IMR-90 (cell line): ENCODE measurements around the gene SULT1A3. TPM values are rescaled to one million over a fixed set of nuclear protein-coding genes. Genes with fewer than 3 reads are reported as not detected.

Source experiments
- ATAC-seq: fragments of 200-7000 bp; cut with Tn5 transposase; 2 replicates; pipeline ENCODE4 v1.9.1; 2020; ENCODE audit warnings: low read depth, mild to moderate bottlenecking, moderate library complexity
- BruUV-seq: library from RNA; stranded (reverse); fragments of 400-500 nt; replicated peaks from 2 replicates; lab custom pipeline; 2021; lab: Mats Ljungman, UMichigan
- CTCF ChIA-PET: fragments of 300-600 bp; formaldehyde crosslinking; extraction: SDS; loops from one replicate; lab custom pipeline; 2021; ENCODE audit warnings: antibody characterized with exemption; lab: Yijun Ruan, JAX
- POLR2A ChIA-PET: fragments of 300-600 bp; sonication (Branson Sonifier 250); formaldehyde crosslinking; loops from one replicate; lab custom pipeline; 2022; ENCODE audit warnings: antibody characterized with exemption; ENCODE audit not compliant: unreplicated experiment; lab: Charles Lee
- DNase-seq: peaks from one replicate; pipeline ENCODE4 v3.0.0; 2013
- H2AFZ ChIP-seq: replicated peaks from 2 replicates; pipeline ENCODE3; 2013; ENCODE audit warnings: low read length, mild to moderate bottlenecking; ENCODE audit not compliant: poor library complexity
- H2AK5ac ChIP-seq: 2 replicates; pipeline ENCODE4 v1.6.1; 2013; ENCODE audit warnings: low read depth, low read length, inconsistent platforms
- H2AK9ac ChIP-seq: replicated peaks from 2 replicates; pipeline ENCODE3; 2013; ENCODE audit warnings: mild to moderate bottlenecking, low read depth, low read length, moderate library complexity; ENCODE audit not compliant: poor library complexity
- H2BK120ac ChIP-seq: 2 replicates; pipeline ENCODE4 v1.6.1; 2013; ENCODE audit warnings: low read depth, low read length, inconsistent platforms
- H2BK15ac ChIP-seq: 3 replicates; pipeline ENCODE4 v1.6.1; 2013; ENCODE audit warnings: low read depth, low read length, inconsistent platforms
- H2BK20ac ChIP-seq: 2 replicates; pipeline ENCODE4 v1.6.1; 2013; ENCODE audit warnings: low read depth, mild to moderate bottlenecking, inconsistent platforms, low read length, moderate library complexity
- H2BK5ac ChIP-seq: 2 replicates; pipeline ENCODE4 v1.6.1; 2013; ENCODE audit warnings: mild to moderate bottlenecking, low read depth, low read length, inconsistent platforms; ENCODE audit not compliant: poor library complexity, severe bottlenecking
- H3K14ac ChIP-seq: replicated peaks from 2 replicates; pipeline ENCODE4 v1.6.1; 2013; ENCODE audit warnings: low read depth, low read length, inconsistent platforms
- H3K18ac ChIP-seq: 2 replicates; pipeline ENCODE4 v1.6.1; 2013; ENCODE audit warnings: low read depth, low read length, control low read depth
- H3K23ac ChIP-seq: 2 replicates; pipeline ENCODE4 v1.6.1; 2013; ENCODE audit warnings: low read depth, low read length, inconsistent platforms
- H3K27ac ChIP-seq: 2 replicates; pipeline ENCODE4 v1.5.1; 2013; ENCODE audit warnings: mild to moderate bottlenecking, control low read depth, low read length; ENCODE audit not compliant: insufficient read depth
- H3K27me3 ChIP-seq: 2 replicates; pipeline ENCODE4 v1.6.1; 2013; ENCODE audit warnings: low read length; ENCODE audit not compliant: control insufficient read depth, insufficient read depth
- H3K36me3 ChIP-seq: 2 replicates; pipeline ENCODE4 v1.6.1; 2013; ENCODE audit warnings: low read length, mixed read lengths; ENCODE audit not compliant: control insufficient read depth, insufficient read depth
- H3K4ac ChIP-seq: 2 replicates; pipeline ENCODE4 v1.6.1; 2013; ENCODE audit warnings: low read depth, low read length, inconsistent platforms
- H3K4me1 ChIP-seq: 2 replicates; pipeline ENCODE4 v1.6.1; 2013; ENCODE audit warnings: low read length, mixed read lengths; ENCODE audit not compliant: control insufficient read depth, insufficient read depth
- H3K4me2 ChIP-seq: 2 replicates; pipeline ENCODE4 v1.6.1; 2013; ENCODE audit warnings: low read depth, mild to moderate bottlenecking, control low read depth, low read length, moderate library complexity
- H3K4me3 ChIP-seq: 2 replicates; pipeline ENCODE4 v1.5.1; 2013; ENCODE audit warnings: low read depth, mild to moderate bottlenecking, control low read depth, low read length, moderate library complexity; ENCODE audit not compliant: insufficient read depth
- H3K56ac ChIP-seq: 2 replicates; pipeline ENCODE4 v1.6.1; 2013; ENCODE audit warnings: low read length, inconsistent platforms; ENCODE audit not compliant: insufficient read depth; ENCODE audit errors: extremely low read depth
- H3K79me1 ChIP-seq, 2 experiments: 2 replicates each; pipeline ENCODE4 v1.6.1; 2013; ENCODE audit warnings: low read length in 2 of 2, inconsistent platforms in 1 of 2, low read depth in 1 of 2
- H3K9ac ChIP-seq: 2 replicates; pipeline ENCODE4 v1.6.1; 2013; ENCODE audit warnings: low read depth, low read length, control low read depth
- H3K9me1 ChIP-seq: 2 replicates; pipeline ENCODE4 v1.6.1; 2013; ENCODE audit warnings: low read length, inconsistent platforms; ENCODE audit not compliant: insufficient read depth
- H3K9me3 ChIP-seq: 2 replicates; pipeline ENCODE4 v1.6.1; 2013; ENCODE audit warnings: low read length; ENCODE audit not compliant: control insufficient read depth, insufficient read depth
- H4K20me1 ChIP-seq: 2 replicates; pipeline ENCODE4 v1.6.1; 2013; ENCODE audit warnings: low read length, inconsistent platforms; ENCODE audit not compliant: insufficient read depth
- H4K5ac ChIP-seq: 2 replicates; pipeline ENCODE4 v1.6.1; 2013; ENCODE audit warnings: mild to moderate bottlenecking, low read depth, low read length, control low read depth
- H4K8ac ChIP-seq, 2 experiments: 2 replicates each; pipeline ENCODE4 v1.6.1; 2013; ENCODE audit warnings: low read depth in 2 of 2, low read length in 2 of 2, control low read depth in 1 of 2, inconsistent platforms in 1 of 2
- H4K91ac ChIP-seq: 2 replicates; pipeline ENCODE4 v1.6.1; 2013; ENCODE audit warnings: low read depth, low read length, inconsistent platforms; ENCODE audit not compliant: insufficient read depth
- CEBPB ChIP-seq: IDR thresholded peaks from 2 replicates; pipeline ENCODE4 v1.6.1; 2012; ENCODE audit warnings: low read depth, low read length, improper control_type of control experiment
- MAZ ChIP-seq: IDR thresholded peaks from 2 replicates; pipeline ENCODE4 v1.6.1; 2012; ENCODE audit warnings: low read depth, mild to moderate bottlenecking, low read length, improper control_type of control experiment, moderate library complexity, borderline replicate concordance
- MXI1 ChIP-seq: IDR thresholded peaks from 2 replicates; pipeline ENCODE4 v1.6.1; 2012; ENCODE audit warnings: low read depth, mild to moderate bottlenecking, low read length, moderate library complexity, borderline replicate concordance
- USF2 ChIP-seq: fragments of 150-350 bp; IDR thresholded peaks from 2 replicates; pipeline ENCODE4 v1.6.1; 2017; ENCODE audit warnings: mild to moderate bottlenecking, antibody characterized with exemption, low read length, low read depth
- WGBS, 2 experiments: methylation state at CpG; one replicate each; pipeline versions ENCODE4 v1.1.5 to v1.1.7; 2013; ENCODE audit warnings: missing lambda C conversion rate in 2 of 2; ENCODE audit not compliant: insufficient read length in 1 of 2; ENCODE audit errors: extremely low coverage in 2 of 2; 5-methylcytosine and 5-hydroxymethylcytosine counted together
- dilution Hi-C: fragments of 300-500 bp; cut with HindIII; formaldehyde crosslinking; loops from one replicate; pipeline ENCODE4 v1.14.3; 2018; ENCODE audit warnings: low sequenced_read_pairs; ENCODE audit not compliant: unreplicated experiment
- in situ Hi-C: fragments of 300-500 bp; cut with MboI; formaldehyde crosslinking; loops from 3 replicates; pipeline ENCODE4 v1.14.3; 2019; ENCODE audit warnings: low sequenced_read_pairs, inconsistent platforms, mixed read lengths
- intact Hi-C: fragments of 100-400 bp; cut with micrococcal nuclease; formaldehyde crosslinking; loops from 2 replicates; pipeline ENCODE4 v1.10.0; 2022
- polyA plus RNA-seq, 3 experiments: library from polyadenylated mRNA; depleted of rRNA; stranded (reverse); fragments of >200 nt; gene quantifications; 2 replicates each; pipeline ENCODE4 v1.2.3, GENCODE V29; 2012; ENCODE audit warnings: low replicate concordance in 1 of 3
- total RNA-seq: library from RNA; depleted of rRNA; stranded (reverse); fragments of >200 nt; gene quantifications from 2 replicates; pipeline ENCODE4 v1.2.3, GENCODE V29; 2012

The SULT1A3 gene
- total and polyA plus RNA-seq, 2 of the 4 experiments (the other 2 are of a cell fraction), result 0.18 to 17.2 TPM

- no peaks in the 10 kb centered on the region; the same call in 1 of the 2 replicates for H4K20me1 ChIP-seq
- H3K79me1 ChIP-seq, result peaks cover 0 to 7% of the 10 kb centered on the region in 2 experiments; a peak in 2 of 4 replicates
- ATAC-seq (peak; percentile 98), DNase-seq (peak; percentile 67)
- H3K4me1 ChIP-seq, result peaks cover 2% of the 10 kb centered on the region; the same call in 1 of the 2 replicates
- peak within 1 kb of the TSS; percentile 82 for H2AK9ac ChIP-seq
- H2AK5ac ChIP-seq, result peak within 1 kb of the TSS; percentile 49; the same call in 1 of the 2 replicates
- 0 out of 2 replicates have a peak within 1 kb of the TSS, but pooled peaks have one; percentile 31 for H3K14ac ChIP-seq
- peaks cover 1% of the 10 kb centered on the region; the same call in 1 of the 2 replicates for H3K36me3 ChIP-seq
- H2BK5ac ChIP-seq, result no peak within 1 kb of the TSS
- H4K5ac ChIP-seq, result peak within 1 kb of the TSS; percentile 2; the same call in 1 of the 2 replicates
- ChIA-PET POLR2A (no interaction called here), CTCF (no interaction called here)
- peak within 1 kb of the TSS; percentile 77 for H3K27ac ChIP-seq
- BruUV-seq, result no TSS peak
- WGBS, 2 experiments, result 4% methylated on average over 23 of the region's 81 CpGs; no CpG with 5 or more reads in 1 of the 2 experiments
- H3K9me1 ChIP-seq, result peaks cover 2% of the 10 kb centered on the region; the same call in 1 of the 2 replicates
- no peaks in the 10 kb centered on the region for H3K27me3 ChIP-seq
- no peak within 1 kb of the TSS for H3K18ac ChIP-seq
- TF ChIP-seq MAZ (no peak; the same call in 1 of the 2 replicates), USF2 (no peak), MXI1 (0 out of 2 replicates have a peak, but pooled peaks have one; percentile 29), CEBPB (no peak)
- H4K8ac ChIP-seq, result peak within 1 kb of the TSS; percentile 81 to 84; a peak in 3 of 4 replicates
- no peak within 1 kb of the TSS; the same call in 1 of the 2 replicates for H3K23ac ChIP-seq
- no peak within 1 kb of the TSS for H2BK15ac ChIP-seq
- dilution Hi-C loops (no loop called here), in situ Hi-C loops (loop anchor here (25.0 kb wide), 1 partner anchor 229 kb away; the partner anchor contains the start of gene ZNF771), intact Hi-C loops (no loop called here)
- H3K9me3 ChIP-seq, result no peaks in the 10 kb centered on the region
- H2AFZ ChIP-seq, result peak within 1 kb of the TSS; percentile 95
- H3K4me2 ChIP-seq, result peak within 1 kb of the TSS; percentile 93
- no peak within 1 kb of the TSS for H2BK20ac ChIP-seq
- peak within 1 kb of the TSS; percentile 88 for H3K4me3 ChIP-seq
- H2BK120ac ChIP-seq, result no peak within 1 kb of the TSS
- H3K4ac ChIP-seq, result no peak within 1 kb of the TSS
- peak within 1 kb of the TSS; percentile 46 for H4K91ac ChIP-seq
- H3K56ac ChIP-seq, result no peak within 1 kb of the TSS
- H3K9ac ChIP-seq, result peak within 1 kb of the TSS; percentile 83
These were observed 15.6 kb upstream of the SULT1A3 start, which contains the start of gene CORO1A for GRCh38 chr16:30183233-30184095. CORO1A (plus strand) TSS chr16:30183602; CDS start chr16:30185210, 1,608 bp downstream.
